Heart left ventricle (tissue), 16 donors: ENCODE data around the gene LRMDA. TPM values are rescaled to one million over a fixed set of nuclear protein-coding genes. Genes with fewer than 3 reads are reported as not detected.

Experiments
- ATAC-seq, 4 donors: fragments of 200-7000 bp; cut with Tn5 transposase; one replicate each; pipeline ENCODE4 v1.9.1; 2020 to 2022; ENCODE audit warnings: moderate library complexity in 4 of 4, mild to moderate bottlenecking in 3 of 4, moderate number of reproducible peaks in 1 of 4
- DNase-seq, 5 donors: peaks; one replicate each; pipeline ENCODE4 v3.0.0-alpha.2; 2020
- H3K27ac ChIP-seq, 12 donors: fragments of 200-600 bp; sonication (generic) in 4 of 12; one replicate each; pipeline versions ENCODE4 v1.5.0 to v1.8.0; 2016 to 2022; ENCODE audit warnings: mild to moderate bottlenecking in 2 of 12
- H3K27me3 ChIP-seq, 9 donors: fragments of 200-600 bp; sonication (generic) in 2 of 9; one replicate each; pipeline versions ENCODE4 v1.5.1 to v1.8.0; 2016 to 2022; ENCODE audit warnings: mild to moderate bottlenecking in 3 of 9
- H3K36me3 ChIP-seq, 9 donors: fragments of 200-600 bp; sonication (generic) in 2 of 9; one replicate each; pipeline versions ENCODE4 v1.5.0 to v1.8.0; 2018 to 2022; ENCODE audit warnings: mild to moderate bottlenecking in 2 of 9
- H3K4me1 ChIP-seq, 12 donors: fragments of 200-600 bp; sonication (generic) in 4 of 12; one replicate each; pipeline versions ENCODE4 v1.5.0 to v1.8.0; 2016 to 2022; ENCODE audit warnings: mild to moderate bottlenecking in 3 of 12
- H3K4me3 ChIP-seq, 12 donors: fragments of 200-600 bp; sonication (generic) in 4 of 12; one replicate each; pipeline versions ENCODE4 v1.5.0 to v1.8.0; 2017 to 2022; ENCODE audit warnings: mild to moderate bottlenecking in 9 of 12, moderate library complexity in 4 of 12
- H3K9me3 ChIP-seq, 12 donors: fragments of 200-600 bp; sonication (generic) in 4 of 12; one replicate each; pipeline versions ENCODE4 v1.5.0 to v1.8.0; 2016 to 2022; ENCODE audit warnings: mild to moderate bottlenecking in 1 of 12
- POLR2A ChIP-seq, 2 donors: fragments of 450-650 bp; IDR thresholded peaks; one replicate each; pipeline ENCODE4 v1.6.1; 2017; ENCODE audit warnings: antibody characterized with exemption in 2 of 2, mild to moderate bottlenecking in 2 of 2, moderate library complexity in 2 of 2
- WGBS, 4 donors: extraction: QIAGEN DNeasy Blood & Tissue Kit in 2 of 4; methylation state at CpG; one replicate each; pipeline versions ENCODE4 v1.1.5 to v1.1.7; 2013 to 2018; 5-methylcytosine and 5-hydroxymethylcytosine counted together
- intact Hi-C, 10 donors: fragments of 100-400 bp; cut with DNase I; formaldehyde crosslinking; loops; one replicate each; pipeline versions ENCODE4 v1.11.1 to v1.14.2; 2022
- polyA plus RNA-seq, 2 donors: library from polyadenylated mRNA; stranded (reverse); fragments of 200-250 nt; gene quantifications; one replicate each; pipeline ENCODE4 v1.2.3, GENCODE V29; 2013
- total RNA-seq, 9 donors: library from RNA; depleted of rRNA in 2 of 9; stranded (reverse); fragments of >200 nt in 2 of 9; fragmentation: NEBNext Ultra II Directional in 3 of 9; extraction: Animal tissue kit (Norgen Biotek cat#: 25700) in 3 of 9; gene quantifications; one replicate each; pipeline versions ENCODE4 v1.1.0 to v1.2.4, GENCODE V29; 2016 to 2023
- TF ChIP-seq, protein P1 (sequence below), 12 donors: fragments of 200-600 bp; sonication (generic) in 4 of 12; IDR thresholded peaks; one replicate each; pipeline versions ENCODE4 v1.5.0 to v1.8.0; 2018 to 2022; ENCODE audit warnings: antibody characterized with exemption in 12 of 12, mild to moderate bottlenecking in 5 of 12
- donor health status: ischemic (EF 13 %, LVEDD 7.1; RV severe dilation, severe dysfunction).
- donor health status: healthy with polysubstance abuse.
- donor health status: DM: no; HTN: yes; CAD: no.
- donor health status: DM: no; HTN: no; CAD: no.
- donor health status: ischemic (EF 25% LVEDD 6.9; RV normal size, moderate dysfunction).
- donor health status: ischemic (EF 25% LVEDD 5.7; RV mildly dilated, moderate dysfunction).
- donor health status: healthy.
- donor health status: DM: yes; HTN: yes; CAD: no.
- donor health status: ischemic (EF 35%, LVEDD 5.7; RV mildly dilated, moderate dysfunction).
- donor health status: nonischemic (EF 11% LVEDD 7.7; RV severe dilation, severe dysfunction).
- donor health status: DM: yes; HTN: yes; CAD: no.
- donor health status: PGD.
- donor health status: ischemic (EF 29% LVEDD 5.4; RV normal size, mild dysfunction).
- donor health status: nonischemic (EF 23%, LVEDD 6.1; RV moderate dilation, normal function).

The LRMDA gene
- total and polyA plus RNA-seq, 11 donors = 2.4 to 34.4 (median 14.9) TPM

- WGBS, 4 donors = 49 to 71% (median 60%) methylated on average over 1 of the region's 1 CpG
- no peaks in the 10 kb centered on the region for H3K27me3 ChIP-seq
- DNase-seq (no peak), ATAC-seq (no peak)
- H3K4me3 ChIP-seq = no peak overlapping the region
- peaks cover 0 to 3% (median 0%) of the 10 kb centered on the region in 12 donors for H3K9me3 ChIP-seq
- H3K36me3 ChIP-seq = no peaks in the 10 kb centered on the region
- H3K27ac ChIP-seq = peak overlapping the region in 5 of 12 donors; percentile 0 to 79 (median 11)
- TF ChIP-seq, protein P1, sequence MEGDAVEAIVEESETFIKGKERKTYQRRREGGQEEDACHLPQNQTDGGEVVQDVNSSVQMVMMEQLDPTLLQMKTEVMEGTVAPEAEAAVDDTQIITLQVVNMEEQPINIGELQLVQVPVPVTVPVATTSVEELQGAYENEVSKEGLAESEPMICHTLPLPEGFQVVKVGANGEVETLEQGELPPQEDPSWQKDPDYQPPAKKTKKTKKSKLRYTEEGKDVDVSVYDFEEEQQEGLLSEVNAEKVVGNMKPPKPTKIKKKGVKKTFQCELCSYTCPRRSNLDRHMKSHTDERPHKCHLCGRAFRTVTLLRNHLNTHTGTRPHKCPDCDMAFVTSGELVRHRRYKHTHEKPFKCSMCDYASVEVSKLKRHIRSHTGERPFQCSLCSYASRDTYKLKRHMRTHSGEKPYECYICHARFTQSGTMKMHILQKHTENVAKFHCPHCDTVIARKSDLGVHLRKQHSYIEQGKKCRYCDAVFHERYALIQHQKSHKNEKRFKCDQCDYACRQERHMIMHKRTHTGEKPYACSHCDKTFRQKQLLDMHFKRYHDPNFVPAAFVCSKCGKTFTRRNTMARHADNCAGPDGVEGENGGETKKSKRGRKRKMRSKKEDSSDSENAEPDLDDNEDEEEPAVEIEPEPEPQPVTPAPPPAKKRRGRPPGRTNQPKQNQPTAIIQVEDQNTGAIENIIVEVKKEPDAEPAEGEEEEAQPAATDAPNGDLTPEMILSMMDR (IDR thresholded peaks at IDR 0.05) = no peak
- no peak for TF ChIP-seq POLR2A (IDR thresholded peaks at IDR 0.05)
- intact Hi-C loops = loop anchor here in 2 of 10 donors (5.0 to 10.0 kb wide), 2 partner anchors 57 to 95 kb away; no protein-coding TSS in a partner anchor
- peaks cover 0 to 19% (median 6%) of the 10 kb centered on the region in 12 donors for H3K4me1 ChIP-seq
Measured at GRCh38 chr10:76337641-76338040, 906.2 kb downstream of the LRMDA start.

GRCh38 chr10:76338187-76338586, 906.8 kb downstream of the LRMDA start:
- Histone ChIP-seq H3K27ac (peak overlapping the region in 2 of 12 donors; percentile 11 to 79), H3K4me1 (peaks cover 0 to 19% (median 6%) of the 10 kb centered on the region in 12 donors), H3K27me3 (no peaks in the 10 kb centered on the region), H3K4me3 (no peak overlapping the region), H3K36me3 (no peaks in the 10 kb centered on the region), H3K9me3 (peaks cover 0 to 8% (median 0%) of the 10 kb centered on the region in 12 donors)
- 94 to 95% (median 95%) methylated on average over 2 of the region's 2 CpGs for WGBS, 4 donors
- intact Hi-C loops = loop anchor here in 2 of 10 donors (5.0 to 10.0 kb wide), 2 partner anchors 57 to 94 kb away; no protein-coding TSS in a partner anchor
- no peak for TF ChIP-seq POLR2A (IDR thresholded peaks at IDR 0.05)
- TF ChIP-seq, protein P1 (IDR thresholded peaks at IDR 0.05) = no peak
- DNase-seq (no peak), ATAC-seq (no peak)

- TF ChIP-seq POLR2A (IDR thresholded peaks at IDR 0.05) = no peak
- TF ChIP-seq, protein P1 (IDR thresholded peaks at IDR 0.05) = no peak
- intact Hi-C loops = no loop called here
- Histone ChIP-seq H3K36me3 (no peaks in the 10 kb centered on the region), H3K4me3 (no peak overlapping the region), H3K4me1 (peaks cover 0 to 7% (median 0%) of the 10 kb centered on the region in 12 donors), H3K27ac (no peak overlapping the region), H3K27me3 (no peaks in the 10 kb centered on the region), H3K9me3 (peaks cover 0 to 21% (median 0%) of the 10 kb centered on the region in 12 donors)
- DNase-seq = no peak
- 72 to 89% (median 78%) methylated on average over 2 of the region's 2 CpGs for WGBS, 4 donors
- no peak for ATAC-seq
Measured at GRCh38 chr10:76341740-76342139, 910.3 kb downstream of the LRMDA start.

GRCh38 chr10:76342996-76343395, 911.6 kb downstream of the LRMDA start:
- H3K27me3 ChIP-seq = no peaks in the 10 kb centered on the region
- H3K27ac ChIP-seq = no peak overlapping the region
- H3K36me3 ChIP-seq = no peaks in the 10 kb centered on the region
- peaks cover 0 to 21% (median 0%) of the 10 kb centered on the region in 12 donors for H3K9me3 ChIP-seq
- DNase-seq (no peak), ATAC-seq (no peak)
- H3K4me1 ChIP-seq = peaks cover 0 to 1% (median 0%) of the 10 kb centered on the region in 12 donors
- no peak overlapping the region for H3K4me3 ChIP-seq
- intact Hi-C loops = no loop called here
- TF ChIP-seq, protein P1 (IDR thresholded peaks at IDR 0.05) = no peak
- no peak for TF ChIP-seq POLR2A (IDR thresholded peaks at IDR 0.05)
